DOHH2 (cell line): ENCODE measurements around the gene SLC35G3.

Experiments
- H3F3A ChIP-seq: fragments of 200-600 bp; sonication (generic), shearing (Covaris generic); 2 replicates; pipeline ENCODE4 v1.6.0; 2016; ENCODE audit warnings: antibody characterized with exemption, mild to moderate bottlenecking; ENCODE audit not compliant: control insufficient read depth, insufficient read depth
- H3K27ac ChIP-seq: fragments of 200-600 bp; sonication (generic); 2 replicates; pipeline ENCODE4 v1.5.1; 2014; ENCODE audit warnings: low read depth, mild to moderate bottlenecking, low read length, moderate library complexity
- H3K27me3 ChIP-seq: fragments of 200-600 bp; sonication (generic); 2 replicates; pipeline ENCODE4 v1.6.1; 2014; ENCODE audit warnings: mild to moderate bottlenecking, low read length, mixed read lengths; ENCODE audit not compliant: control insufficient read depth
- H3K36me3 ChIP-seq: fragments of 200-600 bp; sonication (generic); 2 replicates; pipeline ENCODE4 v1.6.1; 2014; ENCODE audit warnings: mild to moderate bottlenecking, low read length, moderate library complexity, mixed read lengths; ENCODE audit not compliant: control insufficient read depth
- H3K4me1 ChIP-seq: fragments of 200-600 bp; sonication (generic); 2 replicates; pipeline ENCODE4 v1.6.1; 2014; ENCODE audit warnings: mild to moderate bottlenecking, low read length, mixed read lengths; ENCODE audit not compliant: control insufficient read depth
- H3K4me2 ChIP-seq: fragments of 200-600 bp; sonication (generic); 2 replicates; pipeline ENCODE4 v1.6.0; 2014; ENCODE audit warnings: mild to moderate bottlenecking, low read length, moderate library complexity
- H3K4me3 ChIP-seq: fragments of 200-600 bp; sonication (generic); 2 replicates; pipeline ENCODE4 v1.5.1; 2014; ENCODE audit warnings: mild to moderate bottlenecking, low read length, mixed read lengths
- H3K79me2 ChIP-seq: fragments of 200-600 bp; sonication (generic); 2 replicates; pipeline ENCODE4 v1.6.1; 2014; ENCODE audit warnings: mild to moderate bottlenecking, low read length, mixed read lengths; ENCODE audit not compliant: control insufficient read depth
- H3K9me2 ChIP-seq: fragments of 200-600 bp; sonication (generic); replicated peaks from 2 replicates; pipeline ENCODE4 v1.6.1; 2014; ENCODE audit warnings: mild to moderate bottlenecking, low read length, mixed read lengths; ENCODE audit not compliant: control insufficient read depth
- H3K9me3 ChIP-seq: fragments of 200-600 bp; sonication (generic); 2 replicates; pipeline ENCODE4 v1.6.1; 2014; ENCODE audit warnings: antibody characterized with exemption, low read length, mixed read lengths; ENCODE audit not compliant: control insufficient read depth, insufficient read depth
- H4K20me1 ChIP-seq: fragments of 200-600 bp; sonication (generic); 2 replicates; pipeline ENCODE4 v1.6.0; 2014; ENCODE audit warnings: low read depth, mild to moderate bottlenecking, antibody characterized with exemption, low read length, moderate library complexity; ENCODE audit not compliant: control insufficient read depth, insufficient read depth
- EZH2phosphoT487 ChIP-seq: fragments of 200-600 bp; sonication (generic); IDR thresholded peaks from 2 replicates; pipeline ENCODE4 v1.6.1; 2017; ENCODE audit warnings: borderline replicate concordance, mild to moderate bottlenecking, antibody characterized with exemption, low read length, moderate library complexity, mixed read lengths
- TF ChIP-seq, protein P1 (sequence below): fragments of 200-600 bp; sonication (generic); IDR thresholded peaks from one replicate; pipeline ENCODE4 v1.5.1; 2014; ENCODE audit warnings: antibody characterized with exemption, mild to moderate bottlenecking, low read depth, low read length; ENCODE audit not compliant: poor library complexity, severe bottlenecking

The SLC35G3 gene

GRCh38 chr17:35149941-35150340 is 44.3 kb downstream of the SLC35G3 start:
- Histone ChIP-seq H3K36me3 (no peaks in the 10 kb centered on the region), H3K9me3 (no peaks in the 10 kb centered on the region), H3K79me2 (no peaks in the 10 kb centered on the region), H3K4me3 (no peak overlapping the region), H3F3A (no peaks in the 10 kb centered on the region), H3K9me2 (no peaks in the 10 kb centered on the region), H3K4me1 (peaks cover 4% of the 10 kb centered on the region; the same call in 1 of the 2 replicates), H3K27ac (no peak overlapping the region), H4K20me1 (no peaks in the 10 kb centered on the region), H3K27me3 (no peaks in the 10 kb centered on the region), H3K4me2 (no peak overlapping the region)
- TF ChIP-seq EZH2phosphoT487, result no peak
- TF ChIP-seq, protein P1, sequence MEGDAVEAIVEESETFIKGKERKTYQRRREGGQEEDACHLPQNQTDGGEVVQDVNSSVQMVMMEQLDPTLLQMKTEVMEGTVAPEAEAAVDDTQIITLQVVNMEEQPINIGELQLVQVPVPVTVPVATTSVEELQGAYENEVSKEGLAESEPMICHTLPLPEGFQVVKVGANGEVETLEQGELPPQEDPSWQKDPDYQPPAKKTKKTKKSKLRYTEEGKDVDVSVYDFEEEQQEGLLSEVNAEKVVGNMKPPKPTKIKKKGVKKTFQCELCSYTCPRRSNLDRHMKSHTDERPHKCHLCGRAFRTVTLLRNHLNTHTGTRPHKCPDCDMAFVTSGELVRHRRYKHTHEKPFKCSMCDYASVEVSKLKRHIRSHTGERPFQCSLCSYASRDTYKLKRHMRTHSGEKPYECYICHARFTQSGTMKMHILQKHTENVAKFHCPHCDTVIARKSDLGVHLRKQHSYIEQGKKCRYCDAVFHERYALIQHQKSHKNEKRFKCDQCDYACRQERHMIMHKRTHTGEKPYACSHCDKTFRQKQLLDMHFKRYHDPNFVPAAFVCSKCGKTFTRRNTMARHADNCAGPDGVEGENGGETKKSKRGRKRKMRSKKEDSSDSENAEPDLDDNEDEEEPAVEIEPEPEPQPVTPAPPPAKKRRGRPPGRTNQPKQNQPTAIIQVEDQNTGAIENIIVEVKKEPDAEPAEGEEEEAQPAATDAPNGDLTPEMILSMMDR, result no peak

- Histone ChIP-seq H3K27ac (no peak overlapping the region), H3K9me3 (no peaks in the 10 kb centered on the region), H3K27me3 (no peaks in the 10 kb centered on the region), H3K4me1 (peaks cover 4% of the 10 kb centered on the region; the same call in 1 of the 2 replicates), H3K79me2 (no peaks in the 10 kb centered on the region), H3K4me3 (no peak overlapping the region), H3F3A (no peaks in the 10 kb centered on the region), H3K36me3 (no peaks in the 10 kb centered on the region), H3K9me2 (no peaks in the 10 kb centered on the region), H3K4me2 (no peak overlapping the region), H4K20me1 (no peaks in the 10 kb centered on the region)
- no peak for TF ChIP-seq EZH2phosphoT487
- TF ChIP-seq, protein P1, result no peak
Observed at GRCh38 chr17:35148144-35148543, 46.0 kb downstream of the SLC35G3 start.

DNA sequence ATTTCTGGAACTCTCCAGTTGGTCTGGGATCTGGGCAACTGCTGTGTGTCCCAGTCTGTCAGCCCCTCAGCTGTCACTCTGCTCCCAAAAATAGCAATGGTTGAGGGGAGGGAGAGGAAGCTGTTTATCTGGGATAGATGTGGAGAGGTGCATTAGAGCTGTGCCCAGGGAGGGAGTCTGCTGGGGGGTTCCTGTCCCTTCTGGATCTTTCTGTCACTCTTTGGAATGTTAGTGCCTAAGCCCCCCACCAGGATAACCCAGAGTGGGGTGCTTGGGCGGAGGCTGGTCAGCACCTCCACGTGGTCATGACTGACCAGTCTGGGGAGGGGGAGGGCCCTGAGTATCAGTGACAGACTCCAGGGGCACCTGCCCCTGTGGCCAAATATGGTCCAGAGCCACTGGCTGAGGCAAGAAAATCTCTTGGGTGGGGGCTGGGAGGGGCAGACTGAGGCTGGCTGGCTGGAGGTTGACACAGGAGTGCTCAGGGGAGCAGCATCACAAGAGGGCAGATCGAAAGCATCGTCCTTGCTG is 46.8 kb downstream of the SLC35G3 start, which contains the start of gene UNC45B:
Gene UNC45B (plus strand): TSS at position 443 of the 531 bp plus-strand sequence. CDS start 447 bp downstream, outside the sequence.
- no peaks in the 10 kb centered on the region for H3F3A ChIP-seq
- H3K36me3 ChIP-seq, result no peaks in the 10 kb centered on the region
- H3K4me2 ChIP-seq, result no peak within 1 kb of the TSS
- peaks cover under 1% of the 10 kb centered on the region for H3K79me2 ChIP-seq
- H3K4me1 ChIP-seq, result peaks cover 6% of the 10 kb centered on the region; the same call in 1 of the 2 replicates
- H3K27me3 ChIP-seq, result no peaks in the 10 kb centered on the region
- no peaks in the 10 kb centered on the region for H3K9me2 ChIP-seq
- H3K4me3 ChIP-seq, result no peak within 1 kb of the TSS
- H3K27ac ChIP-seq, result no peak within 1 kb of the TSS
- TF ChIP-seq, protein P1, result no peak
- no peak for TF ChIP-seq EZH2phosphoT487
- H4K20me1 ChIP-seq, result no peaks in the 10 kb centered on the region
- H3K9me3 ChIP-seq, result no peaks in the 10 kb centered on the region
